ENCODE measurements around the gene PTTG1IP2.

PTTG1IP2 gene

DNA sequence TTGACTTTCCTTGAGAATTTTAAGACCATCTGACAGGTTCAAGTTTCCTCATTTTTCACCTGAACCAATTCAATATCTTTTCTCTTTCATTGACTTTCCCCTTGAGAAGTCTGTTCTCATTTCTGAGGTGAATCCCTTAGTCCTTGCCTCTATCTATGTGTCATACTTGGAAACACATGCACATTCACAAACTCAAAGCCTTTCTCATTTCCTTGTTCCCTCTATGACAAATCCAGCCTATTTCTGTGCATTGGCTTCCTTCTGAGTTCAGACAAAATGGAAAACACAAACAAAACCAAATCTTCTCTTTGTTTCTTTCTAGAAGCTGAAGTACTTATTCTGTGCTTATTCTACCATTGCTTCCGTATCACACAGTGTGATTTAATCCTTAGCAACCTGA lies 13.8 kb downstream of the PTTG1IP2 start:
- DNase-seq (ENCODE audit: low spot score), result no peak

DNA sequence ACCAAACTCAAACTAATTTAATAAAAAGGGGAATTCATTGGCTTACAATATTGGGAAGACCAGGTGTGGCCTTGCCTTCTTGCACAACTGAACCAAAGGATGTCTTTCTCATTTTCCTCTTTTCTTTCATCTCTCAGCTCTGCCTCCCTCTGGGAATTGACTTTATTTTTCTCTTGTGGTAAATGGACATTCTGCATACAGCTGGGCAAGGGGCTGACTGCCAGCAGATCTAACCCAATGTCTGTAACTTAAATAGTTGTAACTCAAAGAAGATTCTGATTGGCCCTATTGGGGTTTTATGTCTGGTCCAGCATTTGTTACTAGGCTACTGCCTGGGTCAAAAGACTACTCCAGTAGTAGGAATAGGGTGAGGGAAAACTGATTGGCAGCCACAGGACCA lies 15.3 kb downstream of the PTTG1IP2 start:
- no peak for DNase-seq (ENCODE audit: low spot score)

DNA sequence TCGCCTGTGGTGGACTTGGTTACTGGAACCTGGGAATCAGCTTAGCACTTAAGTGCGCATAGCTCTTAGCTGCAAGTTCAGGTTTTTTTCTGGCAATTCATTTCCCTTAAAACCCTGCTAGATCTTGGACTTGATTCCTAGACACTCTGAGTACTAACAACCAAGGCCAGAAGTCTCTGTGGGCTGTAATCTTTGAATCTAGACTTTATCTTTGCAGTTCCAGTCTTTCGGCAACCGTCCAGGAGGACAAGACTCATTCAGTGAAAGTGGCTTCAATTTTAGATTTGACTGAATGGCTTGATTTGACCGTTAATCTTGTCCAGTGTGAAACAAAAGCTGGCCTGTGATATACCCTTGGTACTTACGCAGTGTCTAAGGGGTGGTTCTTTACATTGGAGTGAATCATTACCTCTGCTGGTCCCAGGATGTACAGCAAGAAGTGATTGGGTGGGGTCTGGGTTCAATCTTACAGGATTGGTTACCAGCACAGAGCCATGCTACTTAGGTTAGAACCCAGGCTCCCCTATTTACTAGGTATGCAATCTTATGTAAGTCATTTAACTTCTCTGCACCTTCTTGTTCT lies 16.4 kb downstream of the PTTG1IP2 start:
- no peak for DNase-seq (ENCODE audit: low spot score)

DNA sequence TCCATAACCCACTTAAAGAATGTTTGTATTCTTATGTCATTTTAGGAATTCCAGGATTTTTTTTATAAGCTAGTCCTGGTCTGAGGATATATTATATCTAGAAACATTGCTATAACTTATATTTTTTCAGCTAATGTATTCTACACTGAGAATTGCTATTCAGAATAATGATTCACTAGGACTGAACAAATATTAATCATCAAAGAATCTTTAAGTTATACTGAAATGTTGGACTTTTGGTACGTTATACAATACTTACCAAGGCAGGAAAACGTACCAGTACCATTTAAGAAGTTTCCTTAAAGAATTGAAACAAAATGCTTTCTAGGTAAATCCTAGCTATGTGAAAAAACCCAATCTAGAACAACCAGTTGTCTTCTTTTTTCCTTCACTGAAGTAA lies 18.4 kb downstream of the PTTG1IP2 start:
- no peak for DNase-seq (ENCODE audit: low spot score)

DNA sequence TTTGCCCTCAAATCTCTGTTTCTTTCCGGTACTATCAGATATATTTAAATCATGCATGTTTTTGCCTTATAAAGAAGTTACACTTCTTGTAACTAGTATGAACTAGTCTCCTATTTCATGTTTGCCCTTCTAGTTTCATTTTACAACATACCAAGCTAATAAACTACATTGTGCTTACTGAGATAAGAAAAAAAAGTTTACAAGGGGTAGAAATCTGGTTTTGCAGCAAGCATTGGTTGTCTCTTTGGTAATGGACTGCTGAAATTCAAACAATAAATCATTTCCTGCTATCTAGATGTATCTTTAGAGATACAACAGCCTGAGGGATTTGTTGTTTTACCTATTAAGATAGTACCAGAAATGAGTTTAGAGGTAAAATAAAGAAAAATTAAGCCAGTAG lies 18.8 kb downstream of the PTTG1IP2 start:
- DNase-seq (ENCODE audit: low spot score), result no peak

DNA sequence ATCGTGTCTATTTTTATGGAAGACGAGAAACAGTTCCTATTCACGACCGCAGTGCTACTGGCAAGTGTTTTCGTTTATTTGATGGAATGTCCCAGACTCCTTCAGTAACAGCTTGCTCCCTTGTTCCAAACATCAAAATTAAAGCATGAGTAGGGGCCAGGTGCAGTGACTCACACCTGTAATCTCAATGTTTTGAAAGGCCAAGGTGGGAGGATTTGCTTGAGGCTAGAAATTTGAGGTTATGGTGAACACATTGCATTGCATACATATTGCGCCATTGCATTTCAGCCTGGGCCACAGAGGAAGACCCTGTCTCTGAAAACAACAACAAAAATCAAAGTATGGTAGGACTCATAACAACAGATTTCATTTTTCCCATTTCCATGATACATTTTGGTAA lies 22.8 kb downstream of the PTTG1IP2 start:
- no peak for DNase-seq (ENCODE audit: low spot score)

DNA sequence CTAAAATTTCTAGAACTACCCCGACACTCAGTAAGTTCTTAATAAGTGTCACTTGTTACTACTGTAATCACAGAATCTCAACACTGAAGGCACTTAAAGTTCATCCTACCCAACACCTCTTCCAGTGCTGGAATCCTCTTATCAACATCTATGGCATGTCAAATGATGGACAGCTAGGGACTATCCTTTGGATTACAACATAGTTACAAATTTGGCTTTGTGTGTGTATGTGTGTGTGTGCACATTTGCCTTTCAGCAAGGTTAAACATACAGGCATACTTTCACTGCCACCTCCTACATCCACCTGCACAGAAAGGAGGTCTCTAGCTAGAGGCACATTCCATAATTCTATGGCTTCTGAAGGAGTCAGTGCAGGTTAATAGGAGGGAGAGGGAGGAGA lies 25.8 kb downstream of the PTTG1IP2 start:
- no peak for DNase-seq (ENCODE audit: low spot score)

DNA sequence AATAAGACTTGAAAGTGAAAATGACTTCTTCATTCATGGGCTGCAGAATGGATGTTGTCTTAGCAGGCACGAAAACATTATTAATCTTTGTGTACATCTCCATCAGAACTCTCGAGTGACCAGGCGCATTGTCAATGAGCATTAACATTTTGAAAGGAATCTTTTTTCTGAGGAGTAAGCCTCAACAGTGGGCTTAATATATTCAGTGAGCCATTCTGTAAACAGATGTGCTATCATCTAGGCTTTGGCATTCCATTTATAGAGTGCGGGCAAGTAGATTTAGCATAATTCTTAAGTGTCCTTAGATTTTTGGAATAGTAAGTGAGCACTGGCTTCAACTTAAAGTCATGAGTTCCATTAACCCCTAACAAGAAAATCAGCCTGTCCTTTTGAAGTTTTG lies 33.1 kb downstream of the PTTG1IP2 start:
- DNase-seq (ENCODE audit: low spot score), result no peak

DNA sequence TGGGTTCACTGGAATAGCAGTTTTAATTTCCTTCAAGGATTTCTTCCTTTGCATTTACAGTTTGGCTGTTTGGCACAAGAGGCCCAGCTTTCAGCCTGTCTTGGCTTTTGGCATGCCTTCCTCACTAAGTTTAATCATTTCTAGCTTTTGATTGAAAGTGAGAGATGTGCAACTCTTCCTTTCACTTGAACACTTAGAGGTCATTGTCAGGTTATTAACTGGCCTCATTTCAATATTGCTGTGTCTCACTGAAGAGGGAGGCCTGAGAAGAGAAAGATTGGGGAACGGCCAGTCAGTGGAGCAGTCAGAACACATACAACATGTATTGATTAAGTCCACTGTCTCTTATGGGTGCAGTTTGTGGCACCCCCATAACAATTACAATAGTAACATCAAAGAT lies 33.9 kb downstream of the PTTG1IP2 start:
- no peak for DNase-seq (ENCODE audit: low spot score)

DNA sequence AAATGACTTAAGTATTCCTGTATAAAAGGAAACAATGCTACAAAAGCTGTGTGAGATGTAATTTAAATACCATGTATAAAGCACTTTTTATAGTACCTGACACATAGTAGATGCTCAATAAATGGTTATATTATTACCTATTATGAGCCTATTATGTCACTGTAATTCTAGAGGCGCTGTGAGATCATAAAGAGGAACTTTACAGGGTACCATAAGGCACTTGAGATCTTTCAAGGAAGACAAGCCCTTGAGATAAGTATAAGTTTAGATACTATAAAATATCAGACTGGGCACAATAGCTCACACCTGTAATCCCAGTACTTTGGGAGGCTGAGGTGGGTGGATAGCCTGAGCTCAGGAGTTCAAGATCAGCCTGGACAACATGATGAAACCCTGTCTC lies 38.3 kb downstream of the PTTG1IP2 start:
- no peak for DNase-seq (ENCODE audit: low spot score)

DNA sequence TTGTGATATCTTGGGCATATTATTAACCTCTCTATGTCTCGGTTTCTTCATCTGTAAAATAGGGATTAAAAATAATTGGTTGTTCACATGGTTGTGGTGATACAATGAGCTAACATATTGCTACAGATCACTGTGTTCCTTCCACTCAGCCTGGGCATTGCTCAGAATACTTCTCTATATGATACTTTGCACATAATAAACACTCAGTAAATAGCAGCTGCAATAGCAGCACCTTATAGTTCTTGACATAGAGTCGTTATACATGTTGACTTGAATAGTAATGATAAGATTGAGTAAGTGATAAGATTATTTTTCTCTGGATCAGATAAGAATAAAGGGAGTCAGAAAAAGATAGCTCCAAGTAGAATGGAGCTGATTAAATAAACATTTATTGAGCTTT lies 42.3 kb downstream of the PTTG1IP2 start:
- no peak for DNase-seq (ENCODE audit: low spot score)

DNA sequence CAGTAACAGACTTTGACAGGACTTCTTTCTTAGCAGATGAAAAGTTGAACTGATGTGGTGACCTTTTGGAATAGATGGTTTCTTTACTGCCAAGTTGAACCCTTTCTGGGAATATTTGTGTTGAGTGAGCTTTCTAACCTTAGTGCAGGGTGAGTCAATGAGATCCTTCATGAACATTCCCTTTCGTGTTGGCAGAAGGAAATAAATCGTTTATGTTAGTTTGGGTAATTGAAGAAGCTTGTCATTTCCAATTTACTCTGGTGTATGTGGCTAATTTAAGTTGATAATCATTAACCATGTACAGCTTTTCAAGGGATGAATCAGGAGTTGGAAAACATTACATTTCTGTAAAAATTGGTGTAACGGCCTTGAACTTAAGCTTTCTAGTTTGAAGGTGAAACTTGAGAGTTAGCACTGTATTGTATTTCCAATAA lies 43.4 kb downstream of the PTTG1IP2 start:
- DNase-seq (ENCODE audit: low spot score), result no peak

DNA sequence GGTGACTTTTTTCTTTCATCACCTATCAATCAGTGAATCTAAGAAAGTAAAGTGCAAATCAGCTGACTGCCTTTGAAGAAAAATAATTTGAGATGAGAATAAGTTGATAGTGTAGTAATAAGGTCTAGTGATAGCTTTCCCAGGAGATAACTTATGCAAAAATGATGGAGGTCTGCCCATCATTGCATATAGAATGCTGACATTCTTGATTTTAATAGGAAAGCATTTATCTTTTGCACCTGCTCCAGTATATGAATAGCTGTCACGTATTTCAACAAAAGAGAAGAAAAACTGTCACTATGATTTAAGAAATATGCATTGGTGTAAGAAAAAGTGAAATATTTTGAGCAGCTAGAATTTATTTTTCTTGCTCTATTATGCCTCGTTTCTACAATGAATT lies 46.8 kb downstream of the PTTG1IP2 start:
- no peak for DNase-seq (ENCODE audit: low spot score)

DNA sequence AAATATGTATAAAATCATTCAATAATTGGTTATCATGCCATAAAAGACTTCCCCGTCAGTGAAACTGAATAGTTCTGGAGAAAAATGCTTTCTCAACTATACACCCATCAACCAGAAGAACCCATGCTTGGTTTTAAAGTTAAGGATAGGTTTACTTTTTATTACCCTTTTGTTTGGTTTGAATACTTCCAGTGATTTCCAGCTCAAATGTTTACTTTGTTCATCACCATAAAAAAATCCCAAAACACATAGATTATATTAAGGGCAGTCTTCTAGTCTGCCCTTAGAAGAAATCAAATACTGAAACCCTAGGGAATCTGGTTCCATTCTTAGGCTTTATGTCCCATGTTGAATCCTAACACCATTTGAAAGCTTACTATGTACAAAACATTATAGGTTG lies 49.2 kb downstream of the PTTG1IP2 start:
- DNase-seq (ENCODE audit: low spot score), result no peak

DNA sequence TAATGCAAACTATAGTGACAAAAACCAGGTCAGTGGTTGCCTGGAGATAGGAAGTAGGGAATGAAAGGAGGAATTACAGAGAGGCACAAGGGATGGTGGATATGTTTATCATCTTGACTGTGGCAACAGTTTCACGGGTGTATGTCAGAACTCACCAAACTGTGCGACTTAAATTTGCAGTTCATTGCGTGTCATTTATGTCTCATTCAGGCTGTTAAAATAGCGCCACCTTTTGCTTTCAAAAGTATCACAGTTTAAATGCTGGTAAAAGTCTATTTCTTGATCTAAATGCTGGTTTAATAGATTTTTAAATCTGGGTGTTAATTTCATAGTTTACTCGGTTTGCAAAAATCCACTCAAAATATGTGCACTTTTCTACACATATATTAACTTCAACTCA lies 51.0 kb downstream of the PTTG1IP2 start:
- no peak for DNase-seq (ENCODE audit: low spot score)

DNA sequence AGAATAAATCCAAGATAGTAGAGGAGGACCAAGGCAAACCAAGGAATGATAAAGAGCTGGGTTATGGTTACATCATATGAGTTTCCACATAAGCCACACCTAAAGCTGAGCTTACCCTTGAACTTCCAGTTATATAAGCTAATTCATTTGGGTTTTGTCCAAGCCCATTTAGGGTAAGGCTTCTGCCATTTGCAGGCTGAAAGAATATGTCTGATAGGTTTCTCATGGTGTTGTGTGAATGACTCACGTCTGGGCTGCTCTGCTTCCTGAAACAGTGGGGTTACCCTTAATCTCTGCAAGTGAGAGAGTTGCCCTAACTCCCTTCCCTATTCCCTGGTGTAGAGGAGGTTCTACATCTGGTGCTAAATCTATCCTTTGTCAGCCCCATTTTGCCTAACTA lies 60.8 kb downstream of the PTTG1IP2 start:
- DNase-seq (ENCODE audit: low spot score), result no peak

DNA sequence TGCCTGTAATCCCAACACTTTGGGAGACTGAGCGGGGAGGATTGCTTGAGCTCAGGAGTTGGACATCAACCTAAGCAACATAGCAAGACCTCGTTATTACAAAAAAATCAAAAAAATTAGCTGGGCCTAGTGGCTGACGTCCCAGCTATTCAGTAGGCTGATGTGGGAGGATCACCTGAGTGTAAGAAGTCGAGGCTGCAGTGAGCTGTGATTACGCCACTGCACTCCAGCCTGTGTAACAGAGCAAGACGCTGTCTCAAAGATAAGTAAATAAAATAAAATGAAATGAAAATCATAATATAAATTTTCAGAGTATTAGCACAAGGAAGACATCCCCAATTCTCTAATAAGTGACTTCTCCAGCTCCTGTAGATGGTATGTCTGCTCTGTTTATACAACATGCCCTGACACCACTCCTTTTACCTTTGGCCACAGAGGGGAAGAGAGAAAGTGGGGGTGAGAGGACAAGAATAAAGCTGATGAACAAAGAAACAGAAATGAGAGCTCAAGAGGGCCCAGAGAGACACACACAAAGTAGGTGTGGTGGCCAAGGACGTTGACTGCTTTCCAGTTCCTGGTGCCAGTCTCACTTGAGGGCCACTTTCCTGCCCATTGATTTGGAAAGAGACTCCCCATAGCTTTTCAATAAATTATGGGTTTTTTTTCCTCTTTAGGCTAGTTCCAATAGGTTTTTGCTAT lies 62.9 kb downstream of the PTTG1IP2 start:
- no peak for DNase-seq (ENCODE audit: low spot score)

DNA sequence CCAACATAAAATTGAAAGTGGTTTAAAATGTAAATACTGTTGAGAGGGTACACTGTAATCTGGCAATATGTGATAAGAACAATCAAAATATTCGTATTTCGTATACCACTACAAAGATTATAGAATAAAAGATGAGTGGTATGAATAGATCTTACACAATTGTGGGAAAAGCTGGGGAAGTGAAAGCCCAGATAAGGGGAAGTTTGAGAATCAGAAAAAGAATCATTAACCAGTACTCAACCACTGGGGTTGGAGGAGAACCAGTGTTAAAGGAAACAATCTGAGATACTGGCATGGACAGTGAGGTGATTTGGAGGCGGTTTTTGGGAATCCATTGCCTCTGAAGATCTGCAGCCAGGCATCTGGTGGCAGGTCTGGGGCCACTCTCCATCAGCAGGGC lies 67.0 kb downstream of the PTTG1IP2 start:
- DNase-seq (ENCODE audit: low spot score), result no peak

DNA sequence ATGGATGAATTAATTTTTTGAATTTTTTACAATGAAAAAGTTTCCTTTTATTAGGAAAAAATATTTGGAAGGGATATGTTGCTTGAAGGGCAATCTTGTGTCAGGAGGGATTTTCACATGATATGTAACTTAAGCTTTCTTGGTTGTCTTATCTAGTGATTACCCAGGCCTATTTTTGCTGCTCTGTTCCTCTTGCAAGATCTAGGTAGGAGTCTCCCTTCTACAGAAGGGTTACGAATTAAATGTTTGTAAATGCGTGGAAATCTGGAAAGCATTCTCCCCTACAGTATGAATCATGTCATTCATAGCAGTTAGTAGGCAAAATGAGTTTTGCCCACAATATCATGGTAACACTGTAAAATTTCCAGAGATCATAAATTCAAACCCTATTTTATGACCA lies 69.0 kb downstream of the PTTG1IP2 start:
- DNase-seq (ENCODE audit: low spot score), result no peak

DNA sequence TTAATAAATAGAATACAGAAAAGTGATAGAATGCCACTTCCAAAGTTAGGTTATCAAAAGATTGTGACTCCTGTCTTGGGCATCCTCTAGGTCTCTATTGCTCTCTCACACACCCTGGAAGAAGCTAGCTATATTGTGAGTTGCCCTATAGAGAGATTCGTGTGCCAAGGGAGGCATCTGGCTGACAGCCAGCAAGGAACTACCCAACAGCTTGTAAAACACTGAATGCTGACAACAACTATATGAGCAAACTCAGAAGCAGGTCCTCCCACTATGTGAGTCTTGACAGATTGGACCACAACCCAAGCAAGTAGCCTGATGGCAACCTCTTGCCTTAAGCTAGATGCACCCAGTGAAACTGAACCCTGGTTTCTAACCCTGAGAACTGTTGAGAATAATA lies 71.0 kb downstream of the PTTG1IP2 start:
- DNase-seq (ENCODE audit: low spot score), result no peak

DNA sequence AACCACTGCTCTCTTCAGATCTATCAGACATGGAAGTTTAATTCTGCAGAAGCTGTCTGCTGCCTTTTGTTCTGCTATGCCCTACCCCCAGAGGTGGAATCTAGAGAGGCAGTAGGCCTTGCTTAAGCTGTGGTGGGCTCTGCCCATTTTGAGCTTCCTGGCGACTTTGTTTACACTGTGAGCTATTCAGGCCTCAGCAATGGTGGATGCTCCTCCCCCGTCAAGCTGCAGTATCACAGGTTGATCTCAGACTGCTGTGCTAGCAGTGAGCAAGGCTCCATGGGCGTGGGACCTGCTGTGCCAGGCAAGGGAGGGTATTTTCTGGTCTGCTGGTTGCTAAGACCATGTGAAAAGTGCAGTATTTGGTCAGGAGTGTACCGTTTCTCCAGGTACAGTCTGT lies 81.6 kb downstream of the PTTG1IP2 start:
- DNase-seq (ENCODE audit: low spot score), result no peak

DNA sequence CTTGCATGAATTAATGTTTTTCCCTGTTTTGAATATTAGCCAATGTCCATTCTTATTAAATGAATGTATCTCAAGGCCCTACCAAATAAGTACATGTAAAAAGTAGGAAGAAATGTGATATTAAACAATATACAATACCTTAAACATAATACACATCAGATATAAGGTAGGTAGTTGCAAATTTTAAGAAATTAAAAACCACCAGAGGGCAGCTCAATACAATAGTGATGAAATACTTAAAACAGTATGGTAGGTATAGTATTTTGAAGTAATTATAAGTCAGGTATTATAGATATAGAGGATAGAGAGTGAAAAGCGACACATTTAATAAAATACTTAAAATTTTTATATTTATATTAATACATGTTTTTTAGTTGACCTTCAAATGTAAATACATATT lies 83.1 kb downstream of the PTTG1IP2 start:
- DNase-seq (ENCODE audit: low spot score), result peak; percentile 6

DNA sequence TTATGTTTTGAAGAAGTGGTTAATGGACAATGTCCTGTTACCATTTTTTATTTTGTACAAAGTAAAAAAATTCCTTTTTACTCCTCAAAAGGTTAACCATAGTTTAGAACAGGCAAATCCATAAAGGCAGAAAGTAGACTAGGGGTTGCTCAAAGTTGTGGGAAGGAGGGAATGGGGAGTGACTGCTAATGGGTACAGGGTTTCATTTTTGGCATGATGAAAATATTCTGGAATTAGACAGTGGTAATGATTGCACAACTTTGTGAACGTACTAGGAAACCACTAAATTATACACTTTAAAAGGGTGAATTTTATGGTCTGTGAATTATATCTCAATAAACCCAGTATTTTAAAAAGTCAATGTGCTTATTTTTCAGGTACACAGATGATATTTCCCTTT lies 91.3 kb downstream of the PTTG1IP2 start:
- DNase-seq (ENCODE audit: low spot score), result no peak

All from cerebellar cortex (tissue), 1 donor.